Eye (tissue), 1 donor: Measurements from ENCODE around the gene CNTRL.
A peak's percentile ranks its signal among the peaks of the same experiment; 100 is the strongest.
"Not testable (repeated sequence)": the region's sequence is repeated elsewhere in the genome, so short reads cannot be mapped to it uniquely, and the experiment has no call there.

ENCODE experiments used
- DNase-seq: peaks from one replicate; pipeline ENCODE4 v3.0.0-alpha.2; 2015

Gene CNTRL

DNA sequence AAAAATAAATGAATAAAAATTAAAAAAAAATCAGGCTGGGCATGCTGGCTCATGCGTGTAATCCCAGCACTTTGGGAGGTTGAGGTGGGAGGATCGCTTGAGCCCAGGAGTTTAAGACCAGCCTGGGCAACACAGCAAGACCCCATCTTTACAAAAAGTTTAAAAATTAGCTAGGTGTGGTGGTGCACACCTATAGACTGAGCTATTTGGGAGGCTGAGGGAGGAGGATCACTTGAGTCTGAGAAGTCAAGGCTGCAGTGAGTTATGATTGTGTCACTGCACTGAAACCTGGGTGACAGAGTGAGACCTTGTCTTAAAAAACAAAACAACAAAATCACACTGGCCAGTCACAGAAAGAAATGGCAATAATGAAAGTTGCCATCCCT is 3.4 kb upstream of the CNTRL start:
- no peak for DNase-seq

DNA sequence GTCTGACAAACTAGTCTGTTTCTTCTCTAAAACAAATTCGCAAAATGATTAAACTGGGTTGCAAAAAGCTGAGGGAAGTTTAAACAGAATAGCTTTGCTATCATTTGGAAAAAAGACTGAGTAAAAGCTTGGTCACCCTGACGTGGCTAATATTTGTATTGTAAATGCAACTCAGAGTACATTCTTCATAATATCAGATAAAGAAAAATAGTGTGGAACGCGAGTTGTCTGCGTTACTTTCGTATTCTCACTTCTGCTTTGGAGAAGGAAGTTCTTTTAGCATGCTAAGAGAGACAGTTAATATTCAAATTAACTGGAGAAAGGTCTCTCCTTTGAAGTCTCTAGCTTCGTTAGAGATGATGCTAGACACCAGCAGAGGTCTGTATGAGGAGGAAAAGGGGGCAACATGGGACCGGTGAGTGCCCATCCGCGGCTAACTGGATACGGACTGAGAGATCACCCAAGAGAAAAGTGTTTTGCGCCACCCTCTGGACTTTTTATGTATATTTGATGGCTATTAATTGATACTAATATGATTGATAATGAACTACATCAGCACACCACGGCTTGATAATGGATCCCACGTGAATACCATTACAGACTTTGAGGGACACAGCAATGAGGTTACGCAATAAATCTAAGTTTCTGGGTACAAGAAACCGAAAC is 2.9 kb upstream of the CNTRL start:
- DNase-seq: peak; percentile 22

DNA sequence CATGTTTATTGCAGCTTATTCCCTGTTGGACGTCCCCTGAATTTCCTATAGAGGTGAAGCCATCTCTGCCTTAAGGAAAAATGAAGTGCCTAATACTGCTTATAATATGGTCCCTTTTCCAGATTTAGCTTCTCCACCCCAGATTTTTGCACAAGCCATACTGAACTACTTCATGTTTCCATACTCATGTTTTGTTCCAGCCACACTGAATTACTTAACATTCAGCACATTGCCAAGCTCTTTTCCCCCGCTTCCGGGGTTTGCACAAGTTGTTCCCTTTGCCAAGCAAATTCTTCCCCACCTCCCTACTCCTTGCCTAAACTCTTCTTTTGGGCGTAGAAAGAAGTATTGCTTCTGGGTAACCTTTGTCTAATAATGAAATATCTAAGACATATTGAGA is 1.7 kb upstream of the CNTRL start:
- DNase-seq: peak; percentile 77

DNA sequence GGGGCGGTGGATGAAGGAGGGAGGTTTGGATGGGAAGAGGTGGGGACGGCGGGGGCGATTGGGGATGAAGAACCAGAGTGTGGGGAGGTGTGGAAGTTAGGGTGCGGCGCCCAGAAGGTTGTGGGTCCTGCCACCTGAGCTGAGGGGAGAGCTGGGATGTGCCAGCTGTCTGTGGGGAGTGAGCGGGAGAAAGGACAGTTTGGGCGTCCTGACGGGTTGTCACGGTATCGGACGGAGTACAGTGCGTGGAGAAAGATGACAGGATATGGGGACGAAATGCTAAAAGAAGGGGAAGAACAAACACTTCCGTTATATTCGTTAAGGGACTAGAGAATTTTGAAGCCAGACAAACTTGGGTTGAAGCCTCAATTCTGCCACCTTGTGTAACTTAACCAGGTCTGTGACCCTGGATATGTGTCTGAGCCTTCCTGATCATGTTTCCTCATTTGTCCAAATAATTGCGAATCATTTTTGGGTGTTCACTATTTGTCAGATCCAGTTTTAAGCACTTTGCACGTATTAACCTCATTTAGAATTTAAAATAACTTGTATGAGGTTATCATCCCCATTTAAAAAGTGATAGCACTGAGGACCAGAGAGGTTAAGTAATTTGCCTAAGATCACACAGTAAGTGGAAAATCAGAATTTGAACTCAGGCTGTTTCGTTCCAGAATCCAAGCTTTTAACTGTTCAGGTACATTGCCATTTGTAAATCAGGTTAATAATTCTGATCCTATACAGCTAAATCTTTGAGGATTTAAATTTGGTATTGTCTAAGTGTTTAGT is 689 bp downstream of the CNTRL start:
- no peak for DNase-seq

DNA sequence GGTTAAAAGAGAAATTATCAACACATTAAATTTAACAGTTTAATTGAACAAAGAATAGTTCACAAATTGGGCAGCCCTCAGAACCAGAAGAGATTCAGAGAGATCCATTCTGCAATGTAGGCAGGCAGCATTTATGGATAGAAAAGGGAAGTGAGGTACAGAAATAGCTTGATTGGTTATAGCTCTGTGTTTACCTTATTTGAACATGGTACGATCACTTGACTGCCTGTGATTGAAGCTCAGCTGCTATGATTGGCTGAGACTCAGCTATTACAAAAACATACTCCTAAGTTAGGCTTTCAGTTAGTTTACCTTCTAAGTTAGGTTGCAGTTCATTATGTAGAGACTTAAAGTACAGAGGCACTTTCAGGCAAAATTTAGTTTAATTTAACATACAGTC is 7.3 kb downstream of the CNTRL start:
- no peak for DNase-seq

DNA sequence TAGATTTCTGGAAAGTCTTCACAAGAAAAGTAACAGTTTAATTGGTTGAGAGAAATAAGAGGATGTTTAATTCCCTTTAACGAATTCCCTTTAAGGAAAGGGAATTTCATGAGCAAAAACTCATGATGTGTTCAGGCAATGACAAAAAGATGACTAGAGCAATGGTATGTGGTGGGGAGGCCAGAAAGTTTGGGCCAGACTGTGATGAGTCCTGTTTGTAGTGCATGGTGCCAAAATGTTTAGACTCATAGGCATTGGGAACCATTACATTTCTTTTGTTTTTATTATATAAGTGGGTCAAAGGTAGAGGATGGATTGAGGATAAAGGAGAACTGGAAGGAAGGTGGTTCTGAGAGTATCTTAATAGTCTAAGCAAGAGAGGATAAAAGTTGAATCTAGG is 10.9 kb downstream of the CNTRL start:
- no peak for DNase-seq

DNA sequence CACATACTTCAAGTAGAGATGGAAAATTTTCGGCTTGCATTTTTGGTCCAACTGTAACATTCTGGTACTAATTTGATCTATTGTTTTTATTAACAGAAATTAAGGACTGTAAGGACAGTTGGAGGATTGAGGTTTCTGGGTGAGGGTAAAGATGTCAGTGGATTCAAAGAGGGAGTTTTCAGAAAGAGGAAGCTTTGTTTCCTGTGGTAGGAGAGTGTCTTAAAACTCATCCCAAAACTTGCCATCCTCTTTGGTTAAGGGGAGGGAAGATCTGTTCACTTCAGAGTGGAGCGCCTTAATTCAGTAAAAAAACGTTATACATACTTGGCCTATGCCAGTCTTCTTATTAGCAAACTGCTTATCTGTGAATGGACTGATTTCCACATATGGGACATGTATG is 13.8 kb downstream of the CNTRL start:
- DNase-seq: no peak

DNA sequence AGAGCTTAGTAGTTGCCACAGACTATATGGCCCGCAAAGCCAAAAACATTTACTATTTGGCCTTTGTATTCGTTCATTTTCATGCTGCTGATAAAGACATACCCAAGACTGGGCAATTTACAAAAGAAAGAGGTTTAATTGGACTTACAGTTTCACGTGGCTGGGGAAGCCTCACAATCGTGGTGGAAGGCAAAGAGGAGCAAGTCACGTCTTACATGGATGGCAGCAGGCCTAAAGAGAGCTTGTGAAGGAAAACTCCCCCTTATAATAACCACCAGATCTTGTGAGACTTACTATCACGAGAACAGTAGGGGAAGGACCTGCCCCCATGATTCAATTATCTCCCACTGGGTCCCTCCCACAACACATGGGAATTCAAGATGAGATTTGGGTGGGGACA is 16.0 kb downstream of the CNTRL start:
- DNase-seq: not testable (repeated sequence)

DNA sequence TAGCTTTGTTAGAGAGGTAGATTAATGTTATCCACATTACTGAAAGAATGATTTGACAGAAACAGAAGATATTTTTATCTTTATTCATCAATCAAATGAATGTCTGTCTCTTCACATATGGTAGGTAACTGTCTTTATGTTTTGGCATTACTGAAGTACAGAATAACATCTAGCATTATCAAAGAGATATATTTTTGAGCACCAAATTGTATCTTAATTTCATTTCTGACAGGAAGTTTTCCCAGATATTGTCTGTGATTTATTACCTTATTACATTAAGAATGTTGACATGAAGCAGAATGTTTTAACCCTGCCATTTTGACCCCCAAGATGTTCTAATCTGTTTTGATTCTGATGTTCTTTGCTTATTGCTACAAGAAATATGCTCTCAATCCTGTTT is 20.3 kb downstream of the CNTRL start:
- DNase-seq: no peak

DNA sequence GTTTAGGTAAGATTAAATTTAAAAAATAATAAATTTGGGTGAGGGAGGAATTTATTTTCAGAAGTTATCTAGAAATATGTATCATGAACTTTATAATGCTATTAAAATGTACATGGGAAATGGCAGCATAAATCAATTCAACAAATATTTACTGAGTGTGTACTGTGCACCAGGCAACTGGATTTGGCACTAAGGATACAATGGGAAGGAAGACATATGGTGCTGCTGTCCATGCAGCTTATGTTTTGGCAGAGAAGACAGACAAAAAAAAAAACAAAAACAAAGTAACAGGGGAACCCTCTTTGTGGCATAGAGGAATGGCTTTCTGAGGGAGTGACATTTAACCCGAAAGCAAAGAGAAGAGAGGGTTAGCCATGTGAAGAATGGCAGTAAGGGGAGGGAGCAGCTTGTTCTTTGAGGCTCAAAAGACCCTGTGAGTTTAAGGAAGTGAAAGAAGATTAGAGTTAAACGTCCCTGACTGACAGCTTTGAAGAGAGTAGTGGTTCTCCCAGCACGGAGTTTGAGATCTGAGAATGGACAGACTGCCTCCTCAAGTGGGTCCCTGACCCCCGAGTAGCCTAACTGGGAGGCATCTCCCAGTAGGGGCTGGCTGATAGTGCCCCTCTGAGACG is 23.9 kb downstream of the CNTRL start:
- no peak for DNase-seq

DNA sequence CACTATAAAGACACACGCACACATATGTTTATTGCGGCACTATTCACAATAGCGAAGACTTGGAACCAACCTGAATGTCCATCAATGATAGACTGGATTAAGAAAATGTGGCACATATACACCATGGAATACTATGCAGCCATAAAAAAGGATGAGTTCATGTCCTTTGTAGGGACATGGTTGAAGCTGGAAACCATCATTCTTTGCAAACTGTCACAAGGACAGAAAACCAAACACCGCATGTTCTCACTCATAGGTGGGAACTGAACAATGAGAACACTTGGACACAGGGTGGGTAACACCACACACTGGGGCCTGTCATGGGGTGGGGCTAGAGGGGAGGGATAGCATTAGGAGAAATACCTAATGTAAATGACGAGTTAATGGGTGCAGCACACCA is 29.3 kb downstream of the CNTRL start:
- not testable (repeated sequence) for DNase-seq

DNA sequence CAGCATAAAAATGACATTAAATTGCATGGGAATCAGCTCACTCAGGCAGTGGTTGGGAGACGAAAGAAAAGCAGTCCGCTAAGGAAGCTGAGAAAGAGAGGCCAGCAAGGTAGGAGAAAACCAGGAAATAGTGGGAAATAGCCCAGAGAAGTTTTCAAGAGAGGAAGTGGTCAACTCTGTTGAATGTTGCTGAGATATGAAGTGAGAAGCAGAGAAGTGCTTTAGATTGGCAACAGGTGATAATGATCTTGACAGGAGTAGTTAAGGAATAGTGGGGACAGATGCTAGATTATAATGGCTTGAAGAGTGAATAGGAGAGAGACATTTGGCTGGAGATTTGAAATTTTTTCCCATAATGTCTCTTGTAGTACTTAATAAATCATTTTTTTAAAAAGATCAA is 30.8 kb downstream of the CNTRL start:
- no peak for DNase-seq

DNA sequence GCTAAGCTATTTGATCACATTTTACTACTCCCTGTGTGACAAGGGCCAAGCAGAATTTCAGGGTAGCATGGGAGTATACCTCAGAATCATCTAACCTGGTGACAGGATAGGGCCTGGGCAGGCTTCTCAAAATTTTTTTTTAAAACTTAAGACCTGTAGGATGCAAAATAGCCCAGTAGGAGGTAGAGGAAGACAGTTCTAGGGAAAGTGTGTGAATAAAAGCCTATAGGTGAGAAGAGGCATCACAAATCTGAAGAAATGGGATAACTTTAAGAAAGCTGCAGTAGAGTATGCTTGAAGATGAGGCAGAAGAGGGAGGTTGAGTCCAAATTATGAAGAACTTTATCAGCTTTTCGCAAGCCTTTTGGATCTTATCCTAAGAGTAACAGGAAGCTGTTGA is 32.3 kb downstream of the CNTRL start:
- DNase-seq: no peak

DNA sequence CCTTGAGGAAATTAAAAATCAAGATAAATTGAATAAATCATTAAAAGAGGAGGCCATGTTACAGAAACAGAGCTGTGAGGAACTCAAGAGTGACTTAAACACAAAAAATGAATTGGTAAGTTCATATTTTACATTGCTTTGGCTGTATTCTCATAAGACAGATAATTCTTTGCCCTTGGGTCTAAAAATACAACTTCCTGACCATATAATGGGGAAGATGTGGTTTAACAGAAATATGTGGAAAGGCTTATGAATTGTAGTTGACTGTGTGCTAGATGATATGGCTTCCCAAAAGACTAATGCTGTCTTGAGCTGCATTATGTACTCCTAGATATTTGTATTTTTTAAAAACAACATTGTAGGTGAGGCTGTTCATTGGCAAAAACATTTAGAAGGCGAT is 33.1 kb downstream of the CNTRL start:
- no peak for DNase-seq

DNA sequence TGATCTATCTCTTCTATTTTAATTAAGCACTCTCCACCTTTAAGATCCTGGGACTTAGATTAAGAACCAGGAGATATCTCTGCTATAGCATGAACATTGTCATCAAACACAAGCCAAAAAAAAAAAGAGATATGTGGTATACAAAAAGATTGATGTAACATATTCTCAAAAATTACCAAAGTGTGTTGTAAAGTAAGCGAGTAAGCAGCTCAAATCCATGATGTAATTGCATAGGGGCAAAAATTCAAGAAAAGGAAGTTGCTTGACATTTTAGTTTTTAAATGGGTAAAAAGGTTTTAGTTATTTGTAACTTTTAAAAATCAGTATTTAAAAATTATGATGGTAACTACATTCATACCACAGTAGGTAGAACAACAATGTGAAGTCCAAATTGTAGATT is 40.7 kb downstream of the CNTRL start:
- no peak for DNase-seq

DNA sequence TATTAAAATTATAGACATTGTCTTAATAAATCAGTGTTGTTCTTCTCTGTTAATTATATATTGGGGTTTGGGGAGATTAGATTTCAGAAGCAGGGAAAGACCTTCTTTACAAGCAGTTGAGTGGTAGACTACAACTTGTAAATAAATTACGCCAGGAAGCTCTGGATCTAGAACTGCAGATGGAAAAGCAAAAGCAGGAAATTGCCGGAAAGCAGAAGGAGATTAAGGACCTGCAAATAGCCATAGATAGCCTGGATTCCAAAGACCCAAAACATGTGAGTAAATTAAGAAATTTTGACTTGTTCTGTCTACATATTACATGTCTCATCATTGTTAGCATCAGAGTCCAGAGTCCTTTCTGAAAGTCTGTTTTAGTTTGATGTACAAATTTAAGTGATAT is 43.5 kb downstream of the CNTRL start:
- no peak for DNase-seq

DNA sequence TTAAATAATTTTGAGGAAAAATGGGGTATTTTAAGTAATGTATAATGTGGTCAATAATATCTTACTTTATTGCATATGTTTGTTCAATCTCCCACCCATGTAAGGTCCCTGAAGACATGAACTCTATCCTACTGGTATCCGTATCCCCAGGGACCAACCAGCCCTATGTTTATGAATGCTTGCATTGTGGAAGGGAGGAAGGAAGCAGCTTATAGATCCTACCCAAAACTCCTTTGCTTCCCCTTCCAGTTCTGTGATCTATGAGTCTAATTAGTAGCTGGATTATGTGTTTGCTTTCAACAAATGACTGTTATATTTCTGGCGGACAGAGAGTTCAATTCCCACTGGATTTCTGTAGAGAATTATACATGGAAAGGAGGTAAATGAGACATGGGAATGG is 45.6 kb downstream of the CNTRL start:
- DNase-seq: no peak

DNA sequence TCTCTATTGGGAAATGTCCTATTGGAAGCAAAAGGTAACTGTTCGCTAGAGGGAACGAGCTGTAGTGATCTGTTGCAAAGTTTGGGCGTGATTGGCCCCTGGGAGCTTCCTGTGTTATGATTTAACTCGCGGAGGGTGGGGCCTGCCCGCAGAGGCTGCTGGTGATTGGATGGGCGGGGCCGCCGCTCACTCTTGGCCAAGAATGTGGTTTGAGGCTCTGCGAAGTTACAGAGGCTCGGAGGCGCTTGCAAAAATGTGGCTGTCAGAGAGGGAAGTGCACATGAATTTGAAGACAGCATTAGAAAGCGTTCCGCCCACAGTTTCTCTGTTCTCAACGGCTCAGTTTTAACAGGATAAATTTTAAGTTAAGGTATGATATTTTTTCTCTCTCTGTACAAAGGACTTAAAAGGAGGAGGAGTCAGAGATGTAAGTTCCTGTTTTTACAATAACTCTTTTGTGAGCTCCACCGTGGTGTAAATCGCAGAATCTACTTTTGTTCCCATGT is 46.9 kb downstream of the CNTRL start:
- DNase-seq: peak; percentile 96

DNA sequence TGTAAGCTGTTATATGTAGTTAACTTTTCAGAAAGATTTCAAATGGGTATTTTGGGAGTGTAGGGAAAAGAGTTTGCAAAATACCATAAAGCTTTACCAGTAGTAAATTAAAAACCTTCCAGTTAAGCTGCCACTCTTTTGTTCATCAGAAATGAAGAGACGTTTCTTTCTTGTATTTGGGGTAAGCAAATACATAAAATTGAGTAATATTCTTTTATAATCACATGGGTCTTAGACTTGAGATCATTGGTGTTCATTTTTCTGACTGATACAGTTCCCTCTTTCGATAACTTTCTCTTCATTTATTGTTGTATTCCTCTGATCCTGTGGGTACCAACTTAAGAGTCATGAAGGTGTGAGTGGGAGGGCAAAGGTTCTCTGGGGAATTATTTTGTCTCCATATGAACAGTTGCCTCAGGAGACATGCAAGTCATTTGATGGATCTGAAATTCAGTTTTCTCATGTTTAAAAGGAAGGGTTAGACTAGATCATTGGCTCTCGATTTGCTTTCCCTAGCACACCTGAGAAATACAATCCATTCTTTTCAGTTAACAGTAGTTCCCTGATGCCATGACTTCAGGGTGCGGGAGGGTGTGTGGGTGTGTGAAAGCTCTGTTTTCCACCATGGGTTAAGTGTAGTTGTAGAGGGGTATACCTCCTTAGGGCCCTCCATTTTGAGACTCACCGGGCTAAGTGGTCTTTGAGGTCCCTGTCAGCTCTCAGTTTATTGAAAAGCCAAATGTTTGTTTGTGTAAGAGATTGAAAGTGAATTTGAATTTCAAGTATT is 47.7 kb downstream of the CNTRL start:
- no peak for DNase-seq

DNA sequence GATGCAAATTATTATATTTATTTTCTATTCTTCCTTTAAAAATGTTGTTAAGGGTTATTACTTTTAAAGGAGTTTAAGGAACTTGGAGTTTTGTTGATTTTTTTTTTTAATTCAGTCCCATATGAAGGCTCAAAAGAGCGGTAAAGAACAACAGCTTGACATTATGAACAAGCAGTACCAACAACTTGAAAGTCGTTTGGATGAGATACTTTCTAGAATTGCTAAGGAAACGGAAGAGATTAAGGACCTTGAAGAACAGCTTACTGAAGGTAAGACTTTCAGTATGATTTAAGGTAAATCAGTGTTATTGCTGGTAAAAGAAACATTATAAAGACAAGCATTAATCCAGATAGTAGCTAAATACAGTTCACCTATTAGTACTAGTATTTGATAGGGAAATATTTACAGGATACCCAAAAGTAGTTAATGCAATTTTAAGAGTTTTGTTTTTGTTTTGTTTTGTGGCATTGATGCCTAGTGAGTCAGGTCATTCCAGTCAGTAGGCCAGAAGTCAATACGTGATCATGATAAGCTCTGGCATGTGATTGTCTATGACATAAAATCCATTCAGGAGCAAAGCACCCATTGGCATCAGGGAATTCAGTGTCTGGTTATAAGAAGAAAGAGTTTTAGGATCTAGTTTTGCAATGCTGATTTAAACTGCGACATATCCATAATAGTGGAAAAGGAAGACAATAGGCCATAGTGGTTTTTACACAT is 49.2 kb downstream of the CNTRL start:
- DNase-seq: no peak

DNA sequence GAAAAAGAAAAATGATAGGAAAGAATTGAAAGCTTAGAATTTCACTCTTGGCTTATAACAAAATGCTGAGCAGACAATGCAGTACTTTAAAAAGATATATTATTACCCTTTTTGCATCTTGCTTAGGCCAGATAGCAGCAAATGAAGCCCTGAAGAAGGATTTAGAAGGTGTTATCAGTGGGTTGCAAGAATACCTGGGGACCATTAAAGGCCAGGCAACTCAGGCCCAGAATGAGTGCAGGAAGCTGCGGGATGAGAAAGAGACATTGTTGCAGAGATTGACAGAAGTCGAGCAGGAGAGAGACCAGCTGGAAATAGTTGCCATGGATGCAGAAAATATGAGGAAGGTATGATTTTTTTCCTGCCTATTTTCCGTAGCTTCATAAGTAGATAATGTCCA is 50.8 kb downstream of the CNTRL start:
- no peak for DNase-seq

DNA sequence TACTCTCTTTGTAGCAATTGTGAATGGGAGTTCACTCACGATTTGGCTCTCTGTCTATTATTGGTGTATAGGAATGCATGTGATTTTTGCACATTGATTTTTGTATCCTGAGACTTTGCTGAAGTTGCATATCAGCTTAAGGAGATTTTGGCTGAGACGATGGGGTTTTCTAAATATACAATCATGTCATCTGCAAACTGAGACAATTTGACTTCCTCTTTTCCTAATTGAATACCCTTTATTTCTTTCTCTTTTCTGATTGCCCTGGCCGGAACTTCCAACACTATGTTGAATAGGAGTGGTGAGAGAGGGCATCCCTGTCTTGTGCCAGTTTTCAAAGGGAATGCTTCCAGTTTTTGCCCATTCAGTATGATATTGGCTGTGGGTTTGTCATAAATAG is 54.6 kb downstream of the CNTRL start:
- DNase-seq: not testable (repeated sequence)
